Spleen (tissue), 13 donors: ENCODE results near the gene PFDN5. TPM values are rescaled to one million over a fixed set of nuclear protein-coding genes. Genes with fewer than 3 reads are reported as not detected.
A peak's percentile ranks its signal among the peaks of the same experiment; 100 is the strongest.

Experiments
- DNase-seq: peaks from one replicate; pipeline ENCODE4 v3.0.0-alpha.2; 2020
- H3K27ac ChIP-seq, 8 donors: fragments of 200-600 bp; sonication (generic) in 7 of 8; 1 replicate in 4 of 8; 2 replicates in 4 of 8; pipeline versions ENCODE4 v1.5.0 to v1.8.0; 2016 to 2021; ENCODE audit warnings: inconsistent platforms in 4 of 8, mild to moderate bottlenecking in 4 of 8, moderate library complexity in 1 of 8
- H3K27me3 ChIP-seq, 7 donors: fragments of 200-600 bp; sonication (generic) in 6 of 7; replicated peaks in 1 of 7; 1 replicate in 4 of 7; 2 replicates in 3 of 7; pipeline versions ENCODE4 v1.5.0 to v1.8.0; 2016 to 2021; ENCODE audit warnings: inconsistent platforms in 3 of 7, mild to moderate bottlenecking in 1 of 7
- H3K36me3 ChIP-seq, 6 donors: fragments of 200-600 bp; sonication (generic) in 5 of 6; 1 replicate in 4 of 6; 2 replicates in 2 of 6; pipeline versions ENCODE4 v1.5.0 to v1.8.0; 2016 to 2021; ENCODE audit warnings: inconsistent platforms in 2 of 6
- H3K4me1 ChIP-seq, 6 donors: fragments of 200-600 bp; sonication (generic) in 5 of 6; 1 replicate in 3 of 6; 2 replicates in 3 of 6; pipeline versions ENCODE4 v1.5.0 to v1.8.0; 2016 to 2021; ENCODE audit warnings: inconsistent platforms in 3 of 6
- H3K4me3 ChIP-seq, 8 donors: fragments of 200-600 bp; sonication (generic) in 7 of 8; 1 replicate in 4 of 8; 2 replicates in 4 of 8; pipeline versions ENCODE4 v1.5.0 to v1.8.0; 2016 to 2021; ENCODE audit warnings: inconsistent platforms in 4 of 8, mild to moderate bottlenecking in 4 of 8, moderate library complexity in 2 of 8
- H3K9me3 ChIP-seq, 8 donors: fragments of 200-600 bp; sonication (generic) in 7 of 8; 1 replicate in 4 of 8; 2 replicates in 4 of 8; pipeline versions ENCODE4 v1.5.0 to v1.8.0; 2016 to 2021; ENCODE audit warnings: inconsistent platforms in 4 of 8
- CTCF ChIP-seq, 11 experiments: fragments of 200-600 bp in 7 of 11; fragments of 450-650 bp in 4 of 11; sonication (generic) in 4 of 11; IDR thresholded peaks in 8 of 11; conservative IDR thresholded peaks in 3 of 11; 1 replicate in 7 of 11; 2 replicates in 4 of 11; pipeline versions ENCODE4 v1.4.0 to v1.8.0; 2016 to 2021; ENCODE audit warnings: antibody characterized with exemption in 11 of 11, inconsistent platforms in 4 of 11, mild to moderate bottlenecking in 1 of 11
- POLR2A ChIP-seq, 3 donors: fragments of 450-650 bp; IDR thresholded peaks; one replicate each; pipeline ENCODE4 v1.5.1; 2017; ENCODE audit warnings: antibody characterized with exemption in 3 of 3, mild to moderate bottlenecking in 1 of 3
- POLR2AphosphoS5 ChIP-seq, 3 donors: sonication (generic); formaldehyde crosslinking; IDR thresholded peaks; one replicate each; pipeline ENCODE4 v1.5.1; 2017; ENCODE audit warnings: antibody characterized with exemption in 3 of 3
- whole genome bisulfite sequencing, 5 donors: extraction: QIAGEN DNeasy Blood & Tissue Kit in 3 of 5; methylation state at CpG; one replicate each; pipeline versions ENCODE4 v1.1.5 to v1.1.7; 2013 to 2018; 5-methylcytosine and 5-hydroxymethylcytosine counted together
- intact Hi-C: fragments of 100-400 bp; cut with DNase I; formaldehyde crosslinking; loops from one replicate; pipeline ENCODE4 v1.15.0; 2023; ENCODE audit warnings: low total_unique reads
- long read RNA-seq, 2 donors: transcript quantifications; one replicate each; lab custom pipeline, GENCODE V29; 2026
- polyA plus RNA-seq, 3 donors: library from polyadenylated mRNA; stranded (reverse); fragments of 200-250 nt; gene quantifications; one replicate each; pipeline ENCODE4 v1.2.1, GENCODE V29; 2013
- total RNA-seq, 7 donors: library from RNA; depleted of rRNA in 3 of 7; stranded (reverse); fragments of >200 nt in 3 of 7; fragmentation: NEBNext Ultra II Directional in 4 of 7; extraction: Animal tissue kit (Norgen Biotek cat#: 25700) in 4 of 7; gene quantifications; one replicate each; pipeline versions ENCODE4 v1.1.0 to v1.2.1, GENCODE V29; 2016 to 2021
- donor health status: healthy with polysubstance abuse.
- donor health status: DM: no; HTN: no; CAD: no; lungs with moderate emphysema.
- donor health status: DM: no; HTN: no; CAD: no.
- donor health status: Bipolar disorder and iron deficiency.
- donor health status: healthy.
- donor health status: DM: no; HTN: no; CAD: no.
- donor health status: DM: yes; HTN: yes; CAD: no.

PFDN5 gene
- total RNA-seq (100 to 1,000 TPM; 399 to 795 (median 497) TPM), polyA plus RNA-seq (1,000 to 10,000 TPM; 1,813 to 2,525 (median 1,837) TPM)
- long read RNA-seq, donor 1, transcript PFDN5-213 (3 exons, 596 nt) = minor isoform, 11 of 313 reads
- long read RNA-seq, donor 1, transcript PFDN5-203 (4 exons, 478 nt) = minor isoform, 18 of 313 reads
- long read RNA-seq, donor 1, transcript PFDN5-206 (2 exons, 541 nt) = minor isoform, 7 of 313 reads
- long read RNA-seq, donor 1, transcript PFDN5-214 (6 exons, 847 nt) = major isoform, 241 of 313 reads
- long read RNA-seq, donor 1, partial matches to known transcripts = 9 of 313 reads
- long read RNA-seq, donor 1, other reads (novel, unspliced or antisense) = 15 of 313 reads
- long read RNA-seq, donor 2, transcript PFDN5-214 (6 exons, 847 nt) = major isoform, 277 of 358 reads
- long read RNA-seq, donor 2, transcript PFDN5-206 (2 exons, 541 nt) = minor isoform, 7 of 358 reads
- long read RNA-seq, donor 2, transcript PFDN5-213 (3 exons, 596 nt) = minor isoform, 9 of 358 reads
- long read RNA-seq, donor 2, transcript PFDN5-203 (4 exons, 478 nt) = minor isoform, 28 of 358 reads
- long read RNA-seq, donor 2, partial matches to known transcripts = 0 of 358 reads
- long read RNA-seq, donor 2, other reads (novel, unspliced or antisense) = 28 of 358 reads

GRCh38 chr12:53295070-53295890, at the start of gene PFDN5:
Gene PFDN5 (plus strand): TSS chr12:53295542. CDS start chr12:53295568, 26 bp downstream.
- intact Hi-C loops = no loop called here
- peak in 9 of 11 experiments; percentile 3 to 71 (median 42) for TF ChIP-seq CTCF (IDR thresholded peaks at IDR 0.05 in 8 of 11, conservative IDR thresholded peaks at IDR 0.05 in 3 of 11)
- peak; percentile 95 to 97 (median 96) for TF ChIP-seq POLR2AphosphoS5 (IDR thresholded peaks at IDR 0.05)
- TF ChIP-seq POLR2A (IDR thresholded peaks at IDR 0.05) = peak in 1 of 3 donors; percentile 59
- peaks cover 0 to 58% (median 11%) of the 10 kb centered on the region in 6 donors for H3K36me3 ChIP-seq
- no peaks in the 10 kb centered on the region for H3K9me3 ChIP-seq
- H3K27me3 ChIP-seq = no peaks in the 10 kb centered on the region
- peak within 1 kb of the TSS; percentile 40 to 98 (median 72) for H3K4me3 ChIP-seq
- WGBS, 5 donors = 2 to 3% (median 3%) methylated on average over 37 to 42 of the region's 42 CpGs
- peak; percentile 99 for DNase-seq
- peak within 1 kb of the TSS; percentile 82 to 94 (median 86) for H3K27ac ChIP-seq
- peaks cover 19 to 57% (median 48%) of the 10 kb centered on the region in 6 donors for H3K4me1 ChIP-seq

GRCh38 chr12:53251477-53252348, 43.6 kb upstream of the PFDN5 start:
- peak; percentile 95 for DNase-seq
- Histone ChIP-seq H3K4me3 (peak overlapping the region; percentile 86 to 97 (median 88)), H3K9me3 (no peaks in the 10 kb centered on the region), H3K27me3 (no peaks in the 10 kb centered on the region), H3K27ac (peak overlapping the region; percentile 75 to 95 (median 89)), H3K4me1 (peaks cover 22 to 60% (median 50%) of the 10 kb centered on the region in 6 donors), H3K36me3 (peaks cover 0 to 29% (median 18%) of the 10 kb centered on the region in 6 donors)
- peak in 2 of 3 donors; percentile 10 to 26 for TF ChIP-seq POLR2A (IDR thresholded peaks at IDR 0.05)
- peak in 8 of 11 experiments; percentile 4 to 48 (median 20) for TF ChIP-seq CTCF (IDR thresholded peaks at IDR 0.05 in 8 of 11, conservative IDR thresholded peaks at IDR 0.05 in 3 of 11)
- peak; percentile 76 to 87 (median 85) for TF ChIP-seq POLR2AphosphoS5 (IDR thresholded peaks at IDR 0.05)
- intact Hi-C loops = loop anchor here (5.0 kb wide), 1 partner anchor 44 kb away; the partner anchor contains the start of gene ITGB7
- 1% methylated on average over 30 to 51 of the region's 51 CpGs for WGBS, 5 donors

DNA sequence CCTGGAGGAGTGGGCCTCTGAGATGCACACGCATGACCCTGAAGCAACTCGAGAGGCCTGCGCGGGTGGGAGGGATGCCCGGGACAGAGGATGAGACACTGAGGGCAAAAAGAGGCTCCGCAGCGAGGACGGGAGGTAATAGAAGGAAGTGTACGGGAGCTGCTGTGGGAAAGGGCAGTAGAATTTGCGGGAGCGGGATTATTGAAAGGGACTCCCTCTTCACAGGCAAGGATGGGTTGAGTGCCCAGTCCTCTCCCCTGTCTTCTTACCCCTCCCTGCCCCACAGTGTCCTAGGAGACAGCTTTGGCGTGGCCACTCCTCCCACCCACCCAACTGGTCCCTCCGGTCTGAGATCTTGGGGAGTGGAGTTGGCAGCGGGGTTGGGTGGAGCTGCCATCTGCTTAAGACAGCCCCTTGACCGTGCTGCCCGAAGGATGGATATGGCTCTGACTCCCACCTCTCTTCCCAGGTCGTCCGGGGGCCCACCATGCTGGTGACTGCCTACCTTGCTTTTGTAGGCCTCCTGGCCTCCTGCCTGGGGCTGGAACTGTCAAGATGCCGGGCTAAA, 42.9 kb upstream of the PFDN5 start:
- peaks cover 0 to 29% (median 18%) of the 10 kb centered on the region in 6 donors for H3K36me3 ChIP-seq
- peaks cover 22 to 67% (median 53%) of the 10 kb centered on the region in 6 donors for H3K4me1 ChIP-seq
- peak overlapping the region; percentile 75 to 95 (median 89) for H3K27ac ChIP-seq
- H3K27me3 ChIP-seq = no peaks in the 10 kb centered on the region
- 10 to 16% (median 14%) methylated on average over 19 of the region's 19 CpGs for WGBS, 5 donors
- DNase-seq = no peak
- H3K4me3 ChIP-seq = peak overlapping the region; percentile 86 to 97 (median 88)
- no peaks in the 10 kb centered on the region for H3K9me3 ChIP-seq
- intact Hi-C loops = loop anchor here (5.0 kb wide), 1 partner anchor 45 kb away; the partner anchor contains the start of gene ITGB7
- TF ChIP-seq CTCF (IDR thresholded peaks at IDR 0.05 in 8 of 11, conservative IDR thresholded peaks at IDR 0.05 in 3 of 11) (no peak), POLR2A (IDR thresholded peaks at IDR 0.05) (no peak), POLR2AphosphoS5 (IDR thresholded peaks at IDR 0.05) (no peak)
